Neural progenitor cell (in vitro differentiated cells): ENCODE data around the gene FHOD3. TPM values are rescaled to one million over a fixed set of nuclear protein-coding genes. Genes with fewer than 3 reads are reported as not detected.

Experiments used
- DNase-seq: peaks from one replicate; pipeline ENCODE4 v3.0.0-alpha.2; 2016; ENCODE audit warnings: low spot score
- H2AFZ ChIP-seq: fragments of 200-600 bp; sonication (generic); replicated peaks from 2 replicates; pipeline ENCODE4 v1.6.1; 2016; ENCODE audit warnings: antibody characterized with exemption
- H3F3A ChIP-seq: fragments of 200-600 bp; sonication (generic); 2 replicates; pipeline ENCODE4 v1.6.1; 2016; ENCODE audit warnings: antibody characterized with exemption, low read depth
- H3K27ac ChIP-seq: fragments of 200-600 bp; sonication (generic); 2 replicates; pipeline ENCODE4 v1.5.1; 2016; ENCODE audit warnings: mild to moderate bottlenecking
- H3K27me3 ChIP-seq: fragments of 200-600 bp; sonication (generic); 2 replicates; pipeline ENCODE4 v1.6.1; 2016; ENCODE audit warnings: mild to moderate bottlenecking, moderate library complexity
- H3K36me3 ChIP-seq: fragments of 200-600 bp; sonication (generic); 2 replicates; pipeline ENCODE4 v1.5.1; 2016
- H3K4me1 ChIP-seq: fragments of 200-600 bp; sonication (generic); 2 replicates; pipeline ENCODE4 v1.6.1; 2016; ENCODE audit warnings: mixed run types
- H3K4me2 ChIP-seq: fragments of 200-600 bp; sonication (generic); 2 replicates; pipeline ENCODE4 v1.6.1; 2016
- H3K4me3 ChIP-seq: fragments of 200-600 bp; sonication (generic); 2 replicates; pipeline ENCODE4 v1.5.1; 2016
- H3K79me2 ChIP-seq: fragments of 200-600 bp; sonication (generic); 2 replicates; pipeline ENCODE4 v1.6.1; 2016; ENCODE audit warnings: low read depth
- H3K9ac ChIP-seq: fragments of 200-600 bp; sonication (generic); 2 replicates; pipeline ENCODE4 v1.6.1; 2016
- H3K9me3 ChIP-seq: fragments of 200-600 bp; sonication (generic); 2 replicates; pipeline ENCODE4 v1.5.1; 2016; ENCODE audit warnings: low read depth
- H4K20me1 ChIP-seq: fragments of 200-600 bp; sonication (generic); 2 replicates; pipeline ENCODE4 v1.6.1; 2016; ENCODE audit warnings: low read depth
- H3K27ac Mint-ChIP-seq: 3 replicates; pipeline ENCODE4 v1.8.0; 2021; ENCODE audit warnings: mixed read lengths
- H3K27me3 Mint-ChIP-seq: 2 replicates; pipeline ENCODE4 v1.8.0; 2022; ENCODE audit warnings: low read depth, mild to moderate bottlenecking, inconsistent platforms, moderate library complexity, mixed read lengths; ENCODE audit not compliant: insufficient read depth
- H3K36me3 Mint-ChIP-seq: 3 replicates; pipeline ENCODE4 v1.8.0; 2021; ENCODE audit warnings: mixed read lengths
- H3K4me1 Mint-ChIP-seq: 3 replicates; pipeline ENCODE4 v1.8.0; 2021; ENCODE audit warnings: mixed read lengths
- H3K4me3 Mint-ChIP-seq: 3 replicates; pipeline ENCODE4 v1.8.0; 2021; ENCODE audit warnings: mild to moderate bottlenecking, moderate library complexity, mixed read lengths
- H3K9me3 Mint-ChIP-seq: 3 replicates; pipeline ENCODE4 v1.8.0; 2020; ENCODE audit warnings: mixed read lengths
- EZH2 ChIP-seq: fragments of 200-600 bp; sonication (generic); IDR thresholded peaks from 2 replicates; pipeline ENCODE4 v1.6.1; 2017; ENCODE audit warnings: antibody characterized with exemption, mild to moderate bottlenecking, moderate library complexity
- EZH2phosphoT487 ChIP-seq: fragments of 200-600 bp; sonication (generic); IDR thresholded peaks from 2 replicates; pipeline ENCODE4 v1.6.1; 2017; ENCODE audit warnings: antibody characterized with exemption
- total RNA-seq: library from RNA; depleted of rRNA; stranded (reverse); fragments of >200 nt; gene quantifications from 2 replicates; pipeline ENCODE4 v1.2.3, GENCODE V29; 2015; ENCODE audit warnings: low replicate concordance
- TF ChIP-seq, protein P1 (sequence below): fragments of 200-600 bp; sonication (generic); IDR thresholded peaks from 2 replicates; pipeline ENCODE4 v1.5.1; 2017; ENCODE audit warnings: antibody characterized with exemption, mild to moderate bottlenecking

Gene FHOD3
- total RNA-seq, 1 donor from 2014 or later: 69.7 TPM

DNA sequence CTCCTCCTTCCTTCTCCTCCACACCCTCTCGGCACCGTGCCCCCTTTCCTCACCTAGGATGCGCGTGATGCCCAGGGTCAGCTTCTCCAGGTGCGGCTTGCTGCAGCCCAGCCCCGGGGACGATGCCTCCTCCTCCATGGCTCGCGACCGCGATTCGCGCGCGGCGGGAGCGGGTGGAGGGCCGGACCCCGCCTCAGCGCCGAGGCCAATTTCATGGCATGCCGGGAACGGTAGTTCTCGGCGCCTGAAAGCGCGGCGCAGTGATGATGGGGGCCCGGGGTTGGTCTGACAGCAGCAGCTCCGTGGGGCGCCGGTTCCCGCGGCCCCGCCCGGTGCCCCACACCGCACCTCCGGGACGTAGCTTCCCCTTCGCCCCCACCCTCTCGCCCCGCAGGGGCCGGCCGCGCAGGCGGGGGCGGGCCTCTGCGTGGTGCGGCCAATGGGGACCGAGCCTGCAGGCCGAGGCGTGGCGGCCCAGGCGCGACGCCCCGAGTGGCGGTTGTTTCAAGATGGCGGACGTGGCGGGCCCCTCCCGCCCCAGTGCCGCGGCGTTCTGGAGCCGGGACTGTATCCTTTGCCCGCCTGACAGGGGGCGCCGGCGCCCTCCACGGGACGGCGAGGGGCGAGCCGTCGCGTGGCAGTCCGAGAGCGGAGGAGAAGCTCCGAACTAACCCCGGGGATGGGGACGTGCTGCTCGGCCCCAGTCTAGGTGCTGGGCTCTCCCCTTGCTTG lies 531.3 kb downstream of the FHOD3 start, which contains the start of the genes KIAA1328 and TPGS2:
Gene KIAA1328 (plus strand): TSS at position 498 of the 732 bp plus-strand sequence. CDS start 12 bp downstream, at position 510.
Gene TPGS2 (minus strand): TSS at position 373 of the 732 bp plus-strand sequence. CDS start 235 bp downstream, at position 138.
- peak within 1 kb of the TSS; percentile 38 for H3K9ac ChIP-seq
- peak; percentile 91 for DNase-seq
- H3K4me2 ChIP-seq: peak within 1 kb of the TSS; percentile 76
- Mint-ChIP-seq H3K4me1 (peaks cover 27% of the 10 kb centered on the region), H3K4me3 (peak within 1 kb of the TSS; percentile 89), H3K36me3 (peaks cover 23% of the 10 kb centered on the region), H3K27ac (peak within 1 kb of the TSS; percentile 90), H3K9me3 (peaks cover 16% of the 10 kb centered on the region), H3K27me3 (peaks cover 2% of the 10 kb centered on the region)
- no peaks in the 10 kb centered on the region for H3K9me3 ChIP-seq
- TF ChIP-seq, protein P1, sequence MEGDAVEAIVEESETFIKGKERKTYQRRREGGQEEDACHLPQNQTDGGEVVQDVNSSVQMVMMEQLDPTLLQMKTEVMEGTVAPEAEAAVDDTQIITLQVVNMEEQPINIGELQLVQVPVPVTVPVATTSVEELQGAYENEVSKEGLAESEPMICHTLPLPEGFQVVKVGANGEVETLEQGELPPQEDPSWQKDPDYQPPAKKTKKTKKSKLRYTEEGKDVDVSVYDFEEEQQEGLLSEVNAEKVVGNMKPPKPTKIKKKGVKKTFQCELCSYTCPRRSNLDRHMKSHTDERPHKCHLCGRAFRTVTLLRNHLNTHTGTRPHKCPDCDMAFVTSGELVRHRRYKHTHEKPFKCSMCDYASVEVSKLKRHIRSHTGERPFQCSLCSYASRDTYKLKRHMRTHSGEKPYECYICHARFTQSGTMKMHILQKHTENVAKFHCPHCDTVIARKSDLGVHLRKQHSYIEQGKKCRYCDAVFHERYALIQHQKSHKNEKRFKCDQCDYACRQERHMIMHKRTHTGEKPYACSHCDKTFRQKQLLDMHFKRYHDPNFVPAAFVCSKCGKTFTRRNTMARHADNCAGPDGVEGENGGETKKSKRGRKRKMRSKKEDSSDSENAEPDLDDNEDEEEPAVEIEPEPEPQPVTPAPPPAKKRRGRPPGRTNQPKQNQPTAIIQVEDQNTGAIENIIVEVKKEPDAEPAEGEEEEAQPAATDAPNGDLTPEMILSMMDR: peak; percentile 61
- peak; percentile 63 for TF ChIP-seq EZH2
- TF ChIP-seq EZH2phosphoT487: no peak
- H2AFZ ChIP-seq: peak within 1 kb of the TSS; percentile 96
- H4K20me1 ChIP-seq: no peaks in the 10 kb centered on the region
- H3K27me3 ChIP-seq: no peaks in the 10 kb centered on the region
- H3K4me1 ChIP-seq: peaks cover 3% of the 10 kb centered on the region
- peak within 1 kb of the TSS; percentile 83 for H3K4me3 ChIP-seq
- no peaks in the 10 kb centered on the region for H3K36me3 ChIP-seq
- no peak within 1 kb of the TSS for H3K27ac ChIP-seq
- H3F3A ChIP-seq: peaks cover 23% of the 10 kb centered on the region
- peaks cover 55% of the 10 kb centered on the region for H3K79me2 ChIP-seq

Other genes with a start within 250 kb of the FHOD3 start
- 151 and 198 TPM in 2 replicates for gene RPRD1A, start 230.2 kb upstream of the FHOD3 start, total RNA-seq
- 70.6 and 92.5 TPM in 2 replicates for gene SLC39A6, start 168.4 kb upstream of the FHOD3 start, total RNA-seq
- 104 and 171 TPM in 2 replicates for gene ELP2, start 167.8 kb upstream of the FHOD3 start, total RNA-seq
- gene MOCOS, start 110.2 kb upstream of the FHOD3 start, total RNA-seq: 0.36 and 1.1 TPM in 2 replicates